Posterior cingulate gyrus (tissue), 11 donors: ENCODE data around the gene TRAFD1.
A peak's percentile ranks its signal among the peaks of the same experiment; 100 is the strongest.

Experiments
- DNase-seq, 10 donors: peaks; one replicate each; pipeline versions ENCODE4 v3.0.0 to v3.0.0-alpha.2; 2020 to 2021; ENCODE audit warnings: mixed read lengths in 3 of 10
- intact Hi-C: fragments of 100-400 bp; cut with DNase I; formaldehyde crosslinking; loops from one replicate; pipeline ENCODE4 v1.15.1; 2023

The TRAFD1 gene

GRCh38 chr12:112112409-112113133, 12.8 kb upstream of the TRAFD1 start:
- intact Hi-C loops, result no loop called here
- no peak for DNase-seq

GRCh38 chr12:112115259-112116045, 9.9 kb upstream of the TRAFD1 start:
- DNase-seq, result no peak
- intact Hi-C loops, result loop anchor here (5.0 kb wide), 1 partner anchor 67 kb away; no protein-coding TSS in a partner anchor

- intact Hi-C loops, result loop anchor here (5.0 kb wide), 1 partner anchor 66 kb away; no protein-coding TSS in a partner anchor
Observed at GRCh38 chr12:112116232-112117060, 8.9 kb upstream of the TRAFD1 start.

GRCh38 chr12:112117685-112118084, 7.7 kb upstream of the TRAFD1 start:
- intact Hi-C loops, result loop anchor here (5.0 kb wide), 1 partner anchor 65 kb away; no protein-coding TSS in a partner anchor
- DNase-seq, result no peak

More at GRCh38 chr12:112116232-112117060, 8.9 kb upstream of the TRAFD1 start:
- peak; percentile 69 to 97 (median 80) for DNase-seq

- intact Hi-C loops, result no loop called here
- peak; percentile 43 to 93 (median 67) for DNase-seq
Observed at GRCh38 chr12:112121780-112122565, 3.4 kb upstream of the TRAFD1 start.

- intact Hi-C loops, result no loop called here
- DNase-seq, result peak in 1 of 10 donors; percentile 26
Observed at GRCh38 chr12:112122823-112123690, 2.3 kb upstream of the TRAFD1 start.

GRCh38 chr12:112124918-112125249, 476 bp upstream of the TRAFD1 start:
- no peak for DNase-seq
- intact Hi-C loops, result loop anchor here (5.0 kb wide), 1 partner anchor 257 kb away; the partner anchor contains the start of gene HECTD4

GRCh38 chr12:112126000-112126438, 659 bp downstream of the TRAFD1 start:
- intact Hi-C loops, result loop anchor here (5.0 kb wide), 1 partner anchor 256 kb away; the partner anchor contains the start of gene HECTD4
- DNase-seq, result peak in 1 of 10 donors; percentile 41

- intact Hi-C loops, result loop anchor here (5.0 kb wide), 1 partner anchor 255 kb away; the partner anchor contains the start of gene HECTD4
- DNase-seq, result no peak
Observed at GRCh38 chr12:112126911-112127310, 1.6 kb downstream of the TRAFD1 start.

- DNase-seq, result no peak
- intact Hi-C loops, result no loop called here
Observed at GRCh38 chr12:112130441-112130998, 5.2 kb downstream of the TRAFD1 start.

- intact Hi-C loops, result no loop called here
- no peak for DNase-seq
Observed at GRCh38 chr12:112131686-112132085, 6.3 kb downstream of the TRAFD1 start.

- intact Hi-C loops, result no loop called here
- no peak for DNase-seq
Observed at GRCh38 chr12:112133418-112133817, 8.1 kb downstream of the TRAFD1 start.

GRCh38 chr12:112134731-112135130, 9.4 kb downstream of the TRAFD1 start:
- intact Hi-C loops, result no loop called here

GRCh38 chr12:112140728-112141127, 15.4 kb downstream of the TRAFD1 start:
- intact Hi-C loops, result no loop called here
- no peak for DNase-seq

More at GRCh38 chr12:112134731-112135130, 9.4 kb downstream of the TRAFD1 start:
- DNase-seq, result no peak

GRCh38 chr12:112146123-112146522, 20.8 kb downstream of the TRAFD1 start:
- DNase-seq, result no peak
- intact Hi-C loops, result no loop called here

GRCh38 chr12:112148031-112148513, 22.7 kb downstream of the TRAFD1 start:
- no peak for DNase-seq
- intact Hi-C loops, result no loop called here

GRCh38 chr12:112149596-112149995, 24.2 kb downstream of the TRAFD1 start:
- DNase-seq, result no peak
- intact Hi-C loops, result no loop called here
